Heart left ventricle (tissue), 16 donors: ENCODE results near the gene SAT1. TPM values are rescaled to one million over a fixed set of nuclear protein-coding genes. Genes with fewer than 3 reads are reported as not detected.

Experiments
- ATAC-seq, 4 donors: fragments of 200-7000 bp; cut with Tn5 transposase; one replicate each; pipeline ENCODE4 v1.9.1; 2020 to 2022; ENCODE audit warnings: moderate library complexity in 4 of 4, mild to moderate bottlenecking in 3 of 4, moderate number of reproducible peaks in 1 of 4
- DNase-seq, 5 donors: peaks; one replicate each; pipeline ENCODE4 v3.0.0-alpha.2; 2020
- H3K27ac ChIP-seq, 12 donors: fragments of 200-600 bp; sonication (generic) in 4 of 12; one replicate each; pipeline versions ENCODE4 v1.5.0 to v1.8.0; 2016 to 2022; ENCODE audit warnings: mild to moderate bottlenecking in 2 of 12
- H3K27me3 ChIP-seq, 9 donors: fragments of 200-600 bp; sonication (generic) in 2 of 9; one replicate each; pipeline versions ENCODE4 v1.5.1 to v1.8.0; 2016 to 2022; ENCODE audit warnings: mild to moderate bottlenecking in 3 of 9
- H3K36me3 ChIP-seq, 9 donors: fragments of 200-600 bp; sonication (generic) in 2 of 9; one replicate each; pipeline versions ENCODE4 v1.5.0 to v1.8.0; 2018 to 2022; ENCODE audit warnings: mild to moderate bottlenecking in 2 of 9
- H3K4me1 ChIP-seq, 12 donors: fragments of 200-600 bp; sonication (generic) in 4 of 12; one replicate each; pipeline versions ENCODE4 v1.5.0 to v1.8.0; 2016 to 2022; ENCODE audit warnings: mild to moderate bottlenecking in 3 of 12
- H3K4me3 ChIP-seq, 12 donors: fragments of 200-600 bp; sonication (generic) in 4 of 12; one replicate each; pipeline versions ENCODE4 v1.5.0 to v1.8.0; 2017 to 2022; ENCODE audit warnings: mild to moderate bottlenecking in 9 of 12, moderate library complexity in 4 of 12
- H3K9me3 ChIP-seq, 12 donors: fragments of 200-600 bp; sonication (generic) in 4 of 12; one replicate each; pipeline versions ENCODE4 v1.5.0 to v1.8.0; 2016 to 2022; ENCODE audit warnings: mild to moderate bottlenecking in 1 of 12
- CTCF ChIP-seq, 12 donors: fragments of 200-600 bp; sonication (generic) in 4 of 12; IDR thresholded peaks; one replicate each; pipeline versions ENCODE4 v1.5.0 to v1.8.0; 2018 to 2022; ENCODE audit warnings: antibody characterized with exemption in 12 of 12, mild to moderate bottlenecking in 5 of 12
- POLR2A ChIP-seq, 2 donors: fragments of 450-650 bp; IDR thresholded peaks; one replicate each; pipeline ENCODE4 v1.6.1; 2017; ENCODE audit warnings: antibody characterized with exemption in 2 of 2, mild to moderate bottlenecking in 2 of 2, moderate library complexity in 2 of 2
- WGBS, 4 donors: extraction: QIAGEN DNeasy Blood & Tissue Kit in 2 of 4; methylation state at CpG; one replicate each; pipeline versions ENCODE4 v1.1.5 to v1.1.7; 2013 to 2018; 5-methylcytosine and 5-hydroxymethylcytosine counted together
- intact Hi-C, 10 donors: fragments of 100-400 bp; cut with DNase I; formaldehyde crosslinking; loops; one replicate each; pipeline versions ENCODE4 v1.11.1 to v1.14.2; 2022
- polyA plus RNA-seq, 2 donors: library from polyadenylated mRNA; stranded (reverse); fragments of 200-250 nt; gene quantifications; one replicate each; pipeline ENCODE4 v1.2.3, GENCODE V29; 2013
- total RNA-seq, 9 donors: library from RNA; depleted of rRNA in 2 of 9; stranded (reverse); fragments of >200 nt in 2 of 9; fragmentation: NEBNext Ultra II Directional in 3 of 9; extraction: Animal tissue kit (Norgen Biotek cat#: 25700) in 3 of 9; gene quantifications; one replicate each; pipeline versions ENCODE4 v1.1.0 to v1.2.4, GENCODE V29; 2016 to 2023
- donor health status: ischemic (EF 13 %, LVEDD 7.1; RV severe dilation, severe dysfunction).
- donor health status: healthy with polysubstance abuse.
- donor health status: DM: no; HTN: yes; CAD: no.
- donor health status: DM: no; HTN: no; CAD: no.
- donor health status: ischemic (EF 25% LVEDD 6.9; RV normal size, moderate dysfunction).
- donor health status: ischemic (EF 25% LVEDD 5.7; RV mildly dilated, moderate dysfunction).
- donor health status: healthy.
- donor health status: DM: yes; HTN: yes; CAD: no.
- donor health status: ischemic (EF 35%, LVEDD 5.7; RV mildly dilated, moderate dysfunction).
- donor health status: nonischemic (EF 11% LVEDD 7.7; RV severe dilation, severe dysfunction).
- donor health status: DM: yes; HTN: yes; CAD: no.
- donor health status: PGD.
- donor health status: ischemic (EF 29% LVEDD 5.4; RV normal size, mild dysfunction).
- donor health status: nonischemic (EF 23%, LVEDD 6.1; RV moderate dilation, normal function).

SAT1 gene
- total and polyA plus RNA-seq, 11 donors: 67.0 to 814 (median 185) TPM

- H3K4me1 ChIP-seq: peaks cover 0 to 15% (median 0%) of the 10 kb centered on the region in 12 donors
- TF ChIP-seq POLR2A (IDR thresholded peaks at IDR 0.05) (no peak), CTCF (IDR thresholded peaks at IDR 0.05) (no peak)
- DNase-seq (no peak), ATAC-seq (no peak)
- H3K27me3 ChIP-seq: no peaks in the 10 kb centered on the region
- 75 to 99% (median 89%) methylated on average over 3 of the region's 3 CpGs for WGBS, 4 donors
- H3K27ac ChIP-seq: no peak overlapping the region
- no peaks in the 10 kb centered on the region for H3K36me3 ChIP-seq
- intact Hi-C loops: loop anchor here in 1 of 10 donors (5.0 kb wide), 1 partner anchor 126 kb away; no protein-coding TSS in a partner anchor
- no peak overlapping the region for H3K4me3 ChIP-seq
- no peaks in the 10 kb centered on the region for H3K9me3 ChIP-seq
Observed at GRCh38 chrX:23776363-23776762, 6.6 kb upstream of the SAT1 start.

- Histone ChIP-seq H3K4me1 (peaks cover 0 to 16% (median 0%) of the 10 kb centered on the region in 12 donors), H3K4me3 (no peak overlapping the region), H3K36me3 (peaks cover 0 to 4% (median 0%) of the 10 kb centered on the region in 9 donors), H3K27me3 (no peaks in the 10 kb centered on the region), H3K27ac (no peak overlapping the region), H3K9me3 (peaks cover 0 to 7% (median 0%) of the 10 kb centered on the region in 12 donors)
- TF ChIP-seq CTCF (IDR thresholded peaks at IDR 0.05) (no peak), POLR2A (IDR thresholded peaks at IDR 0.05) (no peak)
- DNase-seq (no peak), ATAC-seq (no peak)
- intact Hi-C loops: loop anchor here in 1 of 10 donors (5.0 kb wide), 1 partner anchor 123 kb away; no protein-coding TSS in a partner anchor
- 83 to 89% (median 84%) methylated on average over 4 of the region's 4 CpGs for WGBS, 4 donors
Observed at GRCh38 chrX:23779025-23779424, 3.9 kb upstream of the SAT1 start.

GRCh38 chrX:23782455-23782854 lies 518 bp upstream of the SAT1 start:
- TF ChIP-seq POLR2A (IDR thresholded peaks at IDR 0.05) (no peak), CTCF (IDR thresholded peaks at IDR 0.05) (no peak)
- DNase-seq: no peak
- H3K27ac ChIP-seq: peak overlapping the region in 9 of 12 donors; percentile 39 to 94 (median 68)
- H3K27me3 ChIP-seq: no peaks in the 10 kb centered on the region
- 35 to 61% (median 45%) methylated on average over 6 of the region's 6 CpGs for WGBS, 4 donors
- H3K36me3 ChIP-seq: peaks cover 0 to 18% (median 13%) of the 10 kb centered on the region in 9 donors
- peaks cover 0 to 13% (median 0%) of the 10 kb centered on the region in 12 donors for H3K4me1 ChIP-seq
- H3K4me3 ChIP-seq: peak overlapping the region in 10 of 12 donors; percentile 17 to 88 (median 64)
- no peak for ATAC-seq
- intact Hi-C loops: loop anchor here in 7 of 10 donors (1.0 to 10.0 kb wide), 9 partner anchors 40 to 272 kb away; partner anchors contain the start of genes ACOT9 (in 2 of the 7), EIF2S3 (in 1 of the 7) and KLHL15 (in 1 of the 7)
- peaks cover 0 to 7% (median 0%) of the 10 kb centered on the region in 12 donors for H3K9me3 ChIP-seq

GRCh38 chrX:23783589-23784469 lies 856 bp downstream of the SAT1 start:
- peak overlapping the region; percentile 41 to 97 (median 76) for H3K4me3 ChIP-seq
- WGBS, 4 donors: 20 to 53% (median 34%) methylated on average over 21 of the region's 21 CpGs
- peaks cover 0 to 13% (median 0%) of the 10 kb centered on the region in 12 donors for H3K4me1 ChIP-seq
- H3K27me3 ChIP-seq: no peaks in the 10 kb centered on the region
- peak overlapping the region; percentile 83 to 97 (median 92) for H3K27ac ChIP-seq
- ATAC-seq (peak in 2 of 4 donors; percentile 1 to 3), DNase-seq (no peak)
- intact Hi-C loops: loop anchor here in 7 of 10 donors (1.0 to 10.0 kb wide), 10 partner anchors 41 to 271 kb away; partner anchors contain the start of genes ACOT9 (in 2 of the 7), EIF2S3 (in 1 of the 7) and KLHL15 (in 1 of the 7)
- peaks cover 0 to 18% (median 13%) of the 10 kb centered on the region in 9 donors for H3K36me3 ChIP-seq
- peaks cover 0 to 7% (median 0%) of the 10 kb centered on the region in 12 donors for H3K9me3 ChIP-seq
- TF ChIP-seq POLR2A (IDR thresholded peaks at IDR 0.05) (no peak), CTCF (IDR thresholded peaks at IDR 0.05) (no peak)
